VCaP (cell line): ENCODE data around the gene HIPK1.

Source experiments
- H3K27ac ChIP-seq: fragments of 450-650 bp; 2 replicates; pipeline ENCODE4 v1.5.1; 2017
- TF ChIP-seq, protein P1 (sequence below): fragments of 450-650 bp; conservative IDR thresholded peaks from 2 replicates; pipeline ENCODE4 v1.5.1; 2017; ENCODE audit warnings: mild to moderate bottlenecking, moderate library complexity

Gene HIPK1

DNA sequence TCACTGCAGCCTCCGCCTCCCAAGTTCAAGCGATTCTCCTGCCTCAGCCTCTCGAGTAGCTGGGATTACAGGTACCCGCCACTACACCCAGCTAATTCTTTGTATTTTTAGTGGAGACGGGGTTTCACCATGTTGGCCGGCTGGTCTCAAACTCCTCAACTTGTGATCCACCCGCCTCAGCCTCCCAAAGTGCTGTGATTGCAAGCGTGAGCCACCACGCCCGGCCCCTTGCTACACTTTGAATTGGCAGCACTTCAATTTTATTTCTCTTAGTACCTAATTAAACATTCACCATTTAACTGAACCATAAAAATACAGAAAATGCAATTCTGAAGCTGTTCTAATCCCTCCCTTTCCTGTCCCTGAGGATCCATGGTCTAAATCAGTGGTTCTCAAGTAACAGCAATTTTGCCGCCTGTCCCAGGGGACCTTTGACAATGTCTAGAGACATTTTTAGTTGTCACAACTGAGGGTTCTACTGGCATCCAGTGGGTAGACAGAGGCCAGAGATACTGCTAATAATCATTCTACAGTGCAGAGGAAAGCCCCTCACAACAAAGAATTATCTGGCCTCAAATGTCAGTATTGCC lies 37.4 kb upstream of the HIPK1 start:
- H3K27ac ChIP-seq, result no peak overlapping the region
- TF ChIP-seq, protein P1, sequence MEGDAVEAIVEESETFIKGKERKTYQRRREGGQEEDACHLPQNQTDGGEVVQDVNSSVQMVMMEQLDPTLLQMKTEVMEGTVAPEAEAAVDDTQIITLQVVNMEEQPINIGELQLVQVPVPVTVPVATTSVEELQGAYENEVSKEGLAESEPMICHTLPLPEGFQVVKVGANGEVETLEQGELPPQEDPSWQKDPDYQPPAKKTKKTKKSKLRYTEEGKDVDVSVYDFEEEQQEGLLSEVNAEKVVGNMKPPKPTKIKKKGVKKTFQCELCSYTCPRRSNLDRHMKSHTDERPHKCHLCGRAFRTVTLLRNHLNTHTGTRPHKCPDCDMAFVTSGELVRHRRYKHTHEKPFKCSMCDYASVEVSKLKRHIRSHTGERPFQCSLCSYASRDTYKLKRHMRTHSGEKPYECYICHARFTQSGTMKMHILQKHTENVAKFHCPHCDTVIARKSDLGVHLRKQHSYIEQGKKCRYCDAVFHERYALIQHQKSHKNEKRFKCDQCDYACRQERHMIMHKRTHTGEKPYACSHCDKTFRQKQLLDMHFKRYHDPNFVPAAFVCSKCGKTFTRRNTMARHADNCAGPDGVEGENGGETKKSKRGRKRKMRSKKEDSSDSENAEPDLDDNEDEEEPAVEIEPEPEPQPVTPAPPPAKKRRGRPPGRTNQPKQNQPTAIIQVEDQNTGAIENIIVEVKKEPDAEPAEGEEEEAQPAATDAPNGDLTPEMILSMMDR, result no peak

DNA sequence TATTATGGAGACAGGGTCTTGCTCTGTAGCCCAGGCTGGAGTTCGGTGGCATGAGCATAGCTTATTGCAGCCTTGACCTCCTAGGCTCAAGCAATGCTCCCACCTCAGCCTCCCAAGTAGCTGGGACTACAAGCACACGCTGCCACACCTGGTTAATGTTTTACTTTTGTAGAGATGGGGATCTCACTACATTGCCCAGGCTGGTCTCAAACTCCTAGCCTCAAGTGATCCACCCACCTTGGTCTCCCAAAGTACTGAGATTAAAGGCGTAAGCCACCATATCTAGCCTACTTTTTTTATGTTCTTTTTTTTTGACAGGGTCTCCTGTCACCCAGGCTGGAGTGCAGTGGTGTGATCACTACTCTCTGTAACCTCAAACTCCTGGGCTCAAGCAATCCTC lies 35.9 kb upstream of the HIPK1 start:
- H3K27ac ChIP-seq, result no peak overlapping the region
- TF ChIP-seq, protein P1, result no peak

DNA sequence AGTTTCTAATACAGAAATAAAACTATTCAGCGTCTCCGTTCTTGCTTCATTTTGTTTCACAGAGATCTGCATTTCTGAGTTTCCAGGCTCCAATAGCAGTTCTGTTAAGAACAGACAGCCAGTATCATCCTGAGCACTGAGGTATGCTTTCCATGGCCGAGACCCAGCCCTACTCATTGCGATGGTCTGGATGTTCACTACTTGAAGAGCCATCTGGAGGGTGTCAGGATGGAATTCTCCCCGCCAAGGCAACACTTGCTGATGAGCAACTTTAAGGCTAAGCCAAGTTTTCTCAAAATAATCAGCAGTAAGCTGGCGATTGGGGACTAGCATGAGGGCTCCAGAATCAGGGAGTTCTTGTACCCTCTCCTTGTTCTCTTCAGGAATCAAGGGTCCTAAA lies 34.0 kb upstream of the HIPK1 start:
- no peak overlapping the region for H3K27ac ChIP-seq
- TF ChIP-seq, protein P1, result no peak

DNA sequence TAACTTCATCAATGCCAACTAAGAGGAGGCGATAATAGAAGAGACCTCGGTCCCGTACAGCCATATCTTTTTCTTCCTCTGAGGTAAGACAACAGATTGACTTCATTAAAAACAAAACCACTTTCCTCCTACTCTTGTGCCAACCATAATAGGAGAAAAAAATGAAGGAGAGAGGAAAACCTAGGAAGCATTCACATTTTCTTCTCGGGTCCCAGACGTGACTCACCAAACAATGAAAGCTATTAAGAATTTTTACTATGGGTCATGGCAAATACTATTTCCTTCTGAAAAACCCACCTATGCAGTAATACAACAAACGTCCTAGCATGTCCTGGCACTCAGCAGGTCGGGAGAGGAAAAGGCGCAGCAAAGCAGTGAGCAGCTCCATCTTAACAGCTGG lies 33.2 kb upstream of the HIPK1 start:
- TF ChIP-seq, protein P1, result no peak
- H3K27ac ChIP-seq, result no peak overlapping the region

DNA sequence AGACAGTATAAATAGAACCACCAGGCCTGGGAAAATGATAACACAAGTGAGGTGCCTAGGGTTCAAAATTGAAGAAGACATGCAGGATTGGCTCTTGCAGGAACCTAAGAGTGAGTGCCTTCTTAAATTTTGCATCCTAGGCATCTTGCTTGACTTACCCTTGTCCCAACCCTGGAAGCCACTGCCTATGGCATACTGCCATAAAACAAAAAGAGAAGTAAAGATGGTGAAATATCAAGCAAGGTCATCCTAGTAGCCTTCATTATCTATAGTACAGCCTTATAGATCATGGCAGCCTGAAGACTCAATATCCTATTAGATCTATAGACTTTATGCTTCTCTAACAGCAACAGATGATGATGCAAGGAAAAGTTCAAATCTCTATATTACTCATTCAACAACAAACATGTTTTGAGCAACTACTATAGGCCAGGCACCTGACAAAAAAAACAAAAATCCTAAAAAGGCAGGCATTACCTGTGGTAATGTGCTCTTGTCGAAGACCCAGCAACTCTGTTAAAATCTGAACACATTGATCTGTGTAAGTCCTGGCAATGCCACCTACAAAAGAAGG lies 30.8 kb upstream of the HIPK1 start:
- no peak overlapping the region for H3K27ac ChIP-seq
- TF ChIP-seq, protein P1, result no peak

DNA sequence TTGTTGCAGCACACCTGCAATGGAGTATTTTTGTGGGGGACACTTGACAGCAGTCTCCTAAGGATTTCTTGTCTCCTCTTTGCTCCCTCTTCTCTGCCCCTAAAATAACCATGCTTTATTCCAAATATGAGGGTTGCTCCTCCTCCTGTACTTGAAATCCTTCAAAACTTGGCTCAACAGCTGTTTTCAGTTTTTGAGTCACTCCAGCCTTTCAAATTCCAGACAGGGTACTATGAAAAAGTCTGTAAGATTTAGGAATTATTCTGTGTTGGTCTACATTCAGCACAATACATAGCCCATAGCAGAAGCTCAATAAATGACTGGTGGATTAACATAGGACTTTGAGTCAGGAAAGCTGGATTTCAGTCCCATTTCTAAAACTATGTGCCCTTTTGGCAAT lies 30.0 kb upstream of the HIPK1 start:
- no peak overlapping the region for H3K27ac ChIP-seq

DNA sequence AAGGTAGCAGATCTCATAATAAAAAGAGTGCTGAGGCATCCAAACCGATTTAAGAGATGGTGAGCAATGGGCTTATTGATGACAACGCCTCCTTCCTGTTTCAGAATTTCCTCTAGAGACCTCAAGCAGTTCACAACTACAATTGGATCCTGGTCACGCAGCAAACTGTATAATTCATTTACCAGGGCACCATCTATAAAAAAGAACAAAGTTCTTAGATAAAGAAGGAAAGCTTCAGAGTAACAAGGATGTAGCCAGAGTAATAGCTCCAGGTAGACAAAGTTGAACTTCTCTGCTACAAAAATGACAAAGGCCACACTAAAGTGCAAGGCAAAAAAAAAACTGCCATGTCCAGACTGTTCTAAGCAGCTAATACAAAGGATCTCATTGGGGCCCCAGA lies 27.9 kb upstream of the HIPK1 start:
- TF ChIP-seq, protein P1, result no peak
- H3K27ac ChIP-seq, result no peak overlapping the region

More for the DNA sequence above, 30.0 kb upstream of the HIPK1 start:
- TF ChIP-seq, protein P1, result no peak
